ENCODE results near the gene FOXP1. TPM values are rescaled to one million over a fixed set of nuclear protein-coding genes. Genes with fewer than 3 reads are reported as not detected.

FOXP1 gene
- total RNA-seq, 1 donor from 2014 or later, result 128 TPM

DNA sequence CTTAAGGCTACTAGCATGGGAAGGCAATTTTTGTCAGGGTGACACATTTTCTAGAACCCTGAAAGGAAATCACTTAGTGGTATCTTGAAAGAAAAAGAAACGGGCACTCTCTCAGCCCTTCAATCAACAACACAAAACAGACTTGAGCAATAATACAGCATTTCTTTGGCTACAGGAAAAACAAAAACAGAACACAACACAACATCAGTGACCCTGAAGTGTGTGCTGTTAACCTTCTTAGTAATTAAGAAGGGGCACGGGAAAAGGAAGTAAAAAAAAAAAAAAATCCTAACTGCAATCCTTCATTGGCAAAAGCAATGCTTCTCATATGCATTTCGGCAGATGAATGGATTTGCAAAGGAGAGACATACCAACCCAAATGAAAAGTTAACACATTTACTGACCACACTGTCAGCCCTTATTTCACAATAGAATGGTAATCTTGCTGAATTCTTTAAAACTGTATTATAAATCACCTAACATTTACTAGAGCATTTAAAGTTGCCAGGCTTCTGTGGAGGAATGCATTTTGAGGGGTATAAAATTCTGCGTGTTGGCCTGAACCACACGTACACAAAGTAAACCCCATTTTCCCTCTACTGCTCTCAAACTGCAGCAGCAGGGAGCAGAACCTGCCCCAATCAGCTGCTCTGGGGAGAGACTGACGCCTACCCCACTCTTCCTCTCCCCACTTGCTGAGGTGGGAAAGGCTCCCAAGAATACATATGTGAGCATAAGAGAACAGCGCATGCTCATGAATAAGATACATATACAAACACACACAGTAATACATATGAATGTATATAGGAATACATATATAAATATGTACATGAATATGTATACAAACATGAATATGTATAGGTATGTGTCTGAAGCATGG lies 198.5 kb downstream of the FOXP1 start:
- Histone ChIP-seq H3K27ac (no peak overlapping the region), H3K36me3 (no peaks in the 10 kb centered on the region), H3K4me3 (no peak overlapping the region), H3K9me3 (no peaks in the 10 kb centered on the region), H3K4me1 (peaks cover 39% of the 10 kb centered on the region), H3K27me3 (no peaks in the 10 kb centered on the region)
- DNase-seq (ENCODE audit: extremely low spot score in 2 of 2), result no peak
- TF ChIP-seq CTCF (IDR thresholded peaks at IDR 0.05) (no peak), POLR2A (IDR thresholded peaks at IDR 0.05) (no peak), POLR2AphosphoS5 (IDR thresholded peaks at IDR 0.05; ENCODE audit: insufficient read depth in 1 of 2, low read depth in 1 of 2) (no peak)
- intact Hi-C loops (cut with DNase I), result no loop called here

GRCh38 chr3:71384388-71384787 lies 199.1 kb downstream of the FOXP1 start:
- peaks cover 33% of the 10 kb centered on the region for H3K4me1 ChIP-seq
- H3K27me3 ChIP-seq, result no peaks in the 10 kb centered on the region
- H3K4me3 ChIP-seq, result no peak overlapping the region
- H3K9me3 ChIP-seq, result no peaks in the 10 kb centered on the region
- H3K36me3 ChIP-seq, result no peaks in the 10 kb centered on the region
- no peak overlapping the region for H3K27ac ChIP-seq
- no peak for TF ChIP-seq CTCF (IDR thresholded peaks at IDR 0.05)
- TF ChIP-seq POLR2AphosphoS5 (IDR thresholded peaks at IDR 0.05; ENCODE audit: insufficient read depth in 1 of 2, low read depth in 1 of 2), result no peak
- TF ChIP-seq POLR2A (IDR thresholded peaks at IDR 0.05), result no peak
- DNase-seq (ENCODE audit: extremely low spot score in 2 of 2), result no peak
- intact Hi-C loops (cut with DNase I), result no loop called here

- intact Hi-C loops (cut with DNase I), result no loop called here
Measured at GRCh38 chr3:71380096-71380495, 203.4 kb downstream of the FOXP1 start.

GRCh38 chr3:71378509-71378908 lies 205.0 kb downstream of the FOXP1 start:
- intact Hi-C loops (cut with DNase I), result no loop called here
- H3K4me3 ChIP-seq, result no peak overlapping the region
- no peaks in the 10 kb centered on the region for H3K36me3 ChIP-seq
- no peak overlapping the region for H3K27ac ChIP-seq
- H3K9me3 ChIP-seq, result no peaks in the 10 kb centered on the region
- peaks cover under 1% of the 10 kb centered on the region for H3K4me1 ChIP-seq
- DNase-seq (ENCODE audit: extremely low spot score in 2 of 2), result no peak
- TF ChIP-seq POLR2AphosphoS5 (IDR thresholded peaks at IDR 0.05; ENCODE audit: insufficient read depth in 1 of 2, low read depth in 1 of 2), result no peak
- TF ChIP-seq CTCF (IDR thresholded peaks at IDR 0.05), result no peak
- no peak for TF ChIP-seq POLR2A (IDR thresholded peaks at IDR 0.05)
- no peaks in the 10 kb centered on the region for H3K27me3 ChIP-seq

More at GRCh38 chr3:71380096-71380495, 203.4 kb downstream of the FOXP1 start:
- no peak for TF ChIP-seq POLR2AphosphoS5 (IDR thresholded peaks at IDR 0.05; ENCODE audit: insufficient read depth in 1 of 2, low read depth in 1 of 2)
- no peak for TF ChIP-seq CTCF (IDR thresholded peaks at IDR 0.05)
- no peak for TF ChIP-seq POLR2A (IDR thresholded peaks at IDR 0.05)
- Histone ChIP-seq H3K4me1 (peaks cover 16% of the 10 kb centered on the region), H3K9me3 (no peaks in the 10 kb centered on the region), H3K27ac (no peak overlapping the region), H3K4me3 (no peak overlapping the region), H3K36me3 (no peaks in the 10 kb centered on the region), H3K27me3 (no peaks in the 10 kb centered on the region)
- DNase-seq (ENCODE audit: extremely low spot score in 2 of 2), result no peak

GRCh38 chr3:71376911-71377310 lies 206.6 kb downstream of the FOXP1 start:
- intact Hi-C loops (cut with DNase I), result no loop called here
- TF ChIP-seq POLR2AphosphoS5 (IDR thresholded peaks at IDR 0.05; ENCODE audit: insufficient read depth in 1 of 2, low read depth in 1 of 2) (no peak), CTCF (IDR thresholded peaks at IDR 0.05) (no peak), POLR2A (IDR thresholded peaks at IDR 0.05) (no peak)
- H3K27ac ChIP-seq, result no peak overlapping the region
- no peak for DNase-seq (ENCODE audit: extremely low spot score in 2 of 2)
- H3K36me3 ChIP-seq, result no peaks in the 10 kb centered on the region
- no peaks in the 10 kb centered on the region for H3K4me1 ChIP-seq
- no peaks in the 10 kb centered on the region for H3K27me3 ChIP-seq
- no peaks in the 10 kb centered on the region for H3K9me3 ChIP-seq
- no peak overlapping the region for H3K4me3 ChIP-seq
